HG03045 (cell line): ENCODE results near the gene SCYGR3.

Source experiments
- ATAC-seq: cut with Tn5 transposase; IDR thresholded peaks from one replicate; pipeline ENCODE4 v1.9.1; 2021; ENCODE audit warnings: mild to moderate bottlenecking, moderate library complexity; ENCODE audit not compliant: unreplicated experiment

SCYGR3 gene, protein sequence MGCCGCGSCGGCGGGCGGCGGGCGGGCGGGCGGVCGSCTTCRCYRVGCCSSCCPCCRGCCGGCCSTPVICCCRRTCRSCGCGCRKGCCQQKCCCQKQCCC

DNA sequence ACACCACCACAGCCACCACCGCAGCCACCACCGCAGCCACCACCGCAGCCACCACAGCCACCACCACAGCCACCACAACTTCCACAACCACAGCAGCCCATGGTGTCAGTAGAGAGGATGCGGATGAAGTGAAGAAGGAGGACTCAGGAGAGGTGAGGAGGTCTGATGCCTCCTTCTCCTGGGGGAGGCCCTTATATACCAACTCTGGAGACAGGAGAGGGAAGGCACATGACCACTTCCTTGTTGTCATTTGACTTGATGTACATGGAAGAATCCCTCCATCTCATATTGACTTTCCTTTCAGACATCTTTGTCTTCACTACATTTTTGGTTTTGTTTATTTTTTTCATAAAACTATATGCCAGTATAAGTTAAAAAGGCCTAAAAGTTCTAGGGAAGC is at the start of gene SCYGR3:
Gene SCYGR3, minus strand, starts transcription at position 101 of the 400 bp plus-strand sequence. Its CDS starts 0 bp downstream, at position 101.
- ATAC-seq = no peak

DNA sequence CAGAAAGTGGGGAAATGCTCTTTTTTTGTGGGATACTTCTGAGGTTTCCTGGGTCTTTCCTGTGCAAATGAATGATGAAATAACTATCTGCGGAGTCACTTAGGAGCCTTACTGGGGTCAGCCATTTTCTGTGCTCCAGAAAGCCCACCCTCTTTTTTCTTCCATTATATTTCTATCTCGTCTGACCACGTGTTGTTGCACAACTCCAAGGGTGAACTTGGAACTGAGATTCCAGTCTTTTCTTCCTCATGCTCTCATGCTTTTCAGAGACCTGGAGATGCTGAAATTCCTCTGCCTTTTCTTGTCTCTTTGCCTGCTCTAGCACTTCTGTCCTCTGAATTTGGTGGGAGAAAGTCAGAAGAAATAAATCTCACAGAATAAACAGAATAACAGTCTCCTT is 47.2 kb upstream of the SCYGR3 start:
- no peak for ATAC-seq

DNA sequence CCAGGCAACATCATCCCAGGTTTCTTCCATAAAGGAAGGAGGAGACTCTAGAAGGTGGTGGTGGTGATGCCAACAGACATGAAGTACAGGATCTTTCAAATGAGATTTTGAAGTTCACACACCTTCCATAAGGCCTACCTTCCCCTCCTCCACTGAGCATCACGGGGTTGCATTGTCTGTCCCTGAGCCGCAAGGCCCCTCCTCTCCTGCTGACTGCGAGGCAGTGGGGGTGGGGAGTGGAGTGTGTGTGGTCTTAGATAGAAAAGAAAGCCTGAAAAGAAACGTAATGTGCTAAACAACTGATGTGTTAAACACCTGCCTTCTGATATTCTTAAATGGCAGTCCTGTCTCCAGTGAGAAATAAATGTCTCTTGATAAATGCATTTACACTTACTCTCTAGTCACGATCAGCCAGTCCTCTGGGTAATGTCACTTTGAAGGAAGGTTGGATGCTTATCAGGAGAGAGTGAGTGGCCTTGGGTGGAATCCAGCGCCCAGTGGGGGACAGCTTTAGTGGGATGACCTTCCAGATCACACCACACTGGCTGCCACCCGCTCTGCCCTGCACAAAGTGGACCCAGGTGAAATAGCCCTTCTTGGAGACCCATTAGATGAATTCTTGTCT is 46.5 kb upstream of the SCYGR3 start:
- ATAC-seq = no peak

DNA sequence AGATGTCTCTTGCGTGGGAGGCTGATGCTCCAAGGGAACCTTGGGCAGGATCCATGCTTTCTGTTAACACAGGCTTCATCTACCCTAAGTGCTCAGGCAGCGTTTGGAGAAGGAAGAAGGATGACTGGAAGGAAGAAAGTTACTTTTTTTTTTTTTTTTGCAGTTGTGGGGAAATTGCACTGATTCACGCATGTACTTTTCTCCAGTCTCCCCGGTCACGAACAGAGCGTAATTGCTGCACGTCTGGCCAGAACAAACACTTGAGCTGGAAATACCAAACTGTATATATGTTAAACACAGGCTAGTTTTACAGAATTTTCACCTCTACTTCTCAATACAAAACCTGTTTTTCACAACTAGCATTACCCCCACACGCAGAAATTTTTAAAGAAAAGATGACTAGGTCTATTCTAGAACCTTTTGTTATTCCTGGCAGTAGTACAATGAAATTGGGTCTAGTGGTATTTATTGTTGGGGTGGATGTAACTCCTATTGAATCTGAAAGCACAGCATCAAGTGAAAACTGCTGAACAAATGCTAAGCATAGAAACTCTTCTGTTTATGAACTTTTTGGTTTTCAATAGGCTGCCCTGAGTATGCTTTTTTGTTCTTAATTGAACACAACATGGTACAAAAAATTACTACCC is 42.7 kb upstream of the SCYGR3 start:
- no peak for ATAC-seq

DNA sequence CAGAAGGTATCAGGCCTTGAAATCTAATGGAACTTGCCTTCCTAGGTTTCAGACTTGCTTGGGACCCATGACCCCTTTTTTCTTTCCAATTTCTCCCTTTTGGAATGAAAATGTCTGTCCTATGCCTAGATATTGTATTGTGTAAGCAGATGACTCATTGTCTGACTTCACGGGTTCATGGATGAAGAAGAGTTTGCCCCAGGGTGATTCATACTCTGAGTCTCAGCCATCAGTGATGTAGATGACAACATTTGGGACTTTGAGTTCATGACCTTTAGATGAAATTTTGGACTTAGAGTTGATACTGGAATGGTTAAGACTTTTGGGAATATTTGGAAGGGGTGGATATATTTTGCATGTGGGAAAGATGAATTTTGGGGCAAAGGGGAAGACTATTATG is 40.8 kb upstream of the SCYGR3 start:
- ATAC-seq = no peak

DNA sequence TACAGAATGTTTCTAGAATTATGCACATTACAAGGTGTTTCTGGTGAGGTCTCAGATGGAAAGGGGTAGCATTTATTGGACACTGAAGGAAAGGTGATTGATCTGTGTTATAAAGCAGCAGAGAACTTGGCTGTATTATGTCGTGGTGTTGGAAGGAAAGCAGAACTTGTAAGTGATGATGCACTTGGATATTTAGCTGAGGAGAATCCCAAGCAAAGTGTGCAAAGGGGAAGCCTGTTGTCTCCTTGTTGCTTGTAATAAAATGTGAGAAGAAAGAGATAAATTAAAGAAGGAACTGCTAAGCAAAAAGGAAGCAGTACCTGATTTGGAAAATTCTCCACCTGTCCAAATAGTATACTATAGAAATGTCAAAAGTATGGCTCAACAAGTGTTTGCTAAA is 39.8 kb upstream of the SCYGR3 start:
- no peak for ATAC-seq

DNA sequence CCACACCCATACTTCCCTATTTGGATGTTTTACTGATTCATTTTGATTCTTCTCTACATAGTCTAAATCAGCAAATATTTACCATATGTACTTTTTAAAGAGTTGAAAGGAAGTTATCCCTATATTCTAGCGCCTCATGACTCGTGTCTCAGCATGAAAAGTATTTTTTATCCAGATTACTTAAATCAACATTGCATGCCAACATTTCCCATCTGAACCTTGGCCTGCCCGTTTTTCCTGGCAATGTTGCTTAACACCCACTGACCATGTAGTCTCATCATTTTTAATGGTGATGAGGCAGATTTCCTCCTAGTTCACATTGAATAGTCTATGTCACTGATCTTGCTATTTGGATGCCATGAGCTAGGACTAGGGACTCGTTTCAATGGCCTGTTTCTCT is 38.8 kb upstream of the SCYGR3 start:
- ATAC-seq = no peak

DNA sequence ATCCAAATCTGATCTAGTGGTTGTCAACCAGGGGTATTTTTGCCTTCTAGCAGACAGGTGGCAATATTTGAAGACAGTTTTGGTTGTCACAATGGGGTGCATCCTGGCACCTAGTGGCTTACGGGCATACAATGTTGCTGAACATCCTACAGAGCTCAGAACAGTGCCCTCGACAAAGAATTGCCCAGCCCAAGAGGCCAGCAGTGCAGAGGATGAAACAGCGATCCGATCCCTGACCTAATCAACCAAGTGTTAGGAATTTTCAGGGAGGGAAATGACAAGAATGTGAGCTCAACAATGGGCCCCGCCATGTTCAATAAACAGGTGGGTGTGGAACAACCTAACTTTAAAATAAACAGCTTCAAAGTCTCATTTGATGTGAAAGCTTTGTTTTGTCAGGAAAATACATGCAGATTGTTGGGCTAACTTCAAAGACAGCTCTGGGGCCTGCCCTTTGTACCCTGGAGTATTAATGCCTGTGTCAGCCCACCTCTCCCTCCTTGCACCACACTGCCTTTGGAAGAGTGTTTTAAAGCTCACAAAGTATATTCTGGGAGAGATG is 29.4 kb upstream of the SCYGR3 start:
- ATAC-seq = no peak

DNA sequence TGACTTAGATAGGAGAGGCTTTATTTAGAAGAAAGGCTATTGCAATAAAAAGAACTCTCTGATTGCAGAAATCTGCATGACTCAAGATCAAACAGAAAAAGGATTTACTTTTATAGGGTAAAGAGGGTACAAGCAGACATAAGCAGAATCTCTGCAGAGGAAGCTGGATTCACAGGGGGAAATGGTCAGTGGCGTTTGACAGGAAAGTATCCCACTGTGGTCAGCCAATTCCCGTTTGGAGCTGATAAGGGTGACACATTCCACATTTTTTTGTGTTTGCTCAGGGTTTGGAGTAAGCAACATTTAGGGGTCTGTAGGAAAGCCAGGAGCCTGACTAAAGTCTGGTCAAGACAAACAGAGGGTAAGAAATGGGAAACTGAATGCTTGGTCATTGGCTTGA is 28.0 kb upstream of the SCYGR3 start:
- no peak for ATAC-seq

DNA sequence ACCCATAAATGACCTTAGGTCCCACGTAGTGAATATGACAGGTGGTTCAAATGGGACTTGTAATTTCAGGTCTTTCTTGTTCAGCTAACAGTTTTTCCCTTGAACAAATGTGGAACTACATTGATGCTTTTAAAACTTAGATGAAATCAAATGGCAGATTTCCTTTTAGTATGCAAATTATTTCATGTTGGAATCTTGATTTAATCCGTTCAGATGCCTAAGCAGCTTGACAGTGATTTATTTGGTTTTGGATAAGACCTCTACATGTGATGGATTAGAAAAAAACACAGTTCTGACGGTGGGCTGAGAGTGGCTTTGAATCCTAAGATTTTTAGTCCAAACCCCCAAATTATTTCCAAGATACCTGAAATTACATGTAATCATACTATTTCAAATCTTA is 19.6 kb upstream of the SCYGR3 start:
- no peak for ATAC-seq

DNA sequence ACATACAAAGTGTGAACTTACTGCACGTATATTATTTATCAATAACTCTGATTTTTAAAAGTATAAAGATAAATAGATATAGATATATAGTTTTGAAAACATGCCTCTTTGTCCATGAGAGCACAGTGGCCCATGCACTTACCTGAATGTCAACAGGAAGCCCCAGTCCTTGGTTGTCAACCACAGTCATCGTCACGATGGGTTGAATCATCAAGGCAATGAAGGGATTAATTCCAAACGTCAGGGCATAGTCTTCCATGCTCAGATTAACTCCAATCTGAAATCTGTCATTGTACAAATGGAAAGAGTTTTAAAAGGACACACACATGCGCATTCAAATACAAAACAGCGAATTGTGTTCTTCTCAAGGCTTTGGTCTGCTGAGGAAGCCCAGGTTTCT is 18.2 kb upstream of the SCYGR3 start:
- no peak for ATAC-seq

DNA sequence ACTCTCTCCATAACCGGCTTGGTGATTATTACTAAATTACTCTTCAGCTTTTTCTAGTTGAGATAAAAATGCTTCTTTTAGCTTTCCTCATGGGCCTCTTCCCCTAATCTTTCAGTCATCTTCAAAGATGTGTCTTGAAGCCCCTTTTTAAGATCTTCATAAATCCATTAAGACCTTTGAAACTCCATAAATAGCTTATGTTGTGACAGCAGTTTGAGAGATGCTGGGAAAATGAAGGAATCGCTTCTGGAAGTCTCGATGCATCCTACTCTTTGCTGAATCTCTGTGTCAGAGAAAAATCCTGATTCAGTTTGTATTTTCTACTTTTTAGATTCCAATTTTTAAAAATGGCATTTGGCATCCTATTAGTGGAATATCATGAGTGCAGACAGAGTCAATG is 15.7 kb upstream of the SCYGR3 start:
- no peak for ATAC-seq

DNA sequence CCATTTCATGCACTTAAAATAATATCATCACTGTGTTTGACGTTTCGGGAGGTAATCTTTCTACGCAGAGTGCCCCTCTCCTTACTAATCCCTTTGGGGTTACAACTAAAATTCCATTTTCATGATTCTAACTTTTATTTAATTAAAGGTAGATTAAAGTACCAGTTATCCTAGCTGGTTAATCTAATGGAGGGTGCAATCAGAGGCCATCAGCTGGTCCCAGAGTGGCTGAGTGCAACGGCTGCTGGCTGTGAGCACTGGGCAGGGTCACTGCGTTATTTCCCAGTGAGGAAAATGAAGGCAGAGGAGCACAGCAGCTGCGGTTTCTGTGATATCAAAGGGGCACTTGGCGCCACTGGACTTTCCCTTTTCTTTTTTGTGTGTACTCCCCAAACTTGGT is 14.8 kb upstream of the SCYGR3 start:
- no peak for ATAC-seq

DNA sequence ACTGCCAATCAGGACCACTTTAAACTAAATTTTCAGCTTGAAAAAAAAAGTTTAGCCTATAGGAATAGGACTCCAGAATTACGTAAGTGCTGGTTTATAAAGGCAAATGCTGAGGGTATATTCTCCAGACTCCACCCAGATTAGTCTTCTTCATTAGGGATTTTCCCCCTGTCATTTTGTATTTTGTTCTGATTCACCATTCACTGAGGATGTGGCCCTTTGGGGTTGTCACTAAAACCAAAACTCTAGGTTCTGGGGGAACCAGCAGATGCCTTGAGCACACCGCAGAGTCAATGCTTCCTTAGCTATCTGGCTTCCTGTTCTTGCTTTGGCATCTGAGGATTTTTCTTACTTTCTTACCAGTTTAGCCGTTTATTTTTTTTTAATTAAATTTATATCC is 13.1 kb upstream of the SCYGR3 start:
- ATAC-seq = peak; percentile 85

DNA sequence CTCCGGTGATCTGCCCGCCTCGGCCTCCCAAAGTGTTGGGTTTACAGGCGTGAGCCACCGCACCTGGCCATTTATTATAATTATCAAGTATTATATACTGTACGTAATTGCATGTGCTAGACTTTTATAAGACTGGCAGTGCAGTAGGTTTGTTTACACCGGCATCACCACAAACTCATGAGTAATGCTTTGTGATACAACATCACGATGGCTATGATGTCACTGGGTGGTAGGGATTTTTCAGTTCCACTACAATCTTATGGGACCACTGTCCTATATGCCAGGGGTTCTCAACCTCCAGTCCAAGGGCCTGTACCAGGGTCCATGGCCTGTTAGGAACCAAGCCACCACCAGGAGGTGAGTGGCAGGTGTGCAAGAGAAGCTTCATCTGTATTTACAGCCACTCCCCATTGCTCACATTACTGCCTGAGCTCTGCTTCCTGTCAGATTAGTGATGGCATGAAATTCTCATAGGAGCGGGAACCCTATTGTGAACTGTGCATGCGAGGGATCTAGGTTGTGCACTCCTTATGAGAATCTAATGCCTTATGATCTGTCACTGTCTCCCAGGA is 12.0 kb upstream of the SCYGR3 start:
- no peak for ATAC-seq

DNA sequence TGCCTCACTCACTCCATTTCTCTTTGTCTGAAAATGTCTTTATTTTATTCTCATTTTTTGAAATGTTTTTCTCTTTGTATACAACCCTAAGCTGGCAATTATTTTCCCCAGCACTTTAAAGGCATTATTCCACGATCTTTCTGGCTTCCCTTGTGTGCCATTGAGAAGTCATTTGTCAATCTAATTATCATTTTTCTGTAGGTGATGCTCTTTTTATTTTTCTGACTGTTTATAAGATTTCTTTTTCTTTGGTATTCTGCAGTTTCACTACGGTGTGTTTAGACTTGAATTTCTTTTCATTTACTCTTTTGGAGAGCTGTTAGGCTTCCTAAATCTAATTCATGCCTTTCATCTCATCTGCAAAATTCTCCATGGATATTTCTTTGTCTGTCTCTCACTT is 10.8 kb upstream of the SCYGR3 start:
- no peak for ATAC-seq

DNA sequence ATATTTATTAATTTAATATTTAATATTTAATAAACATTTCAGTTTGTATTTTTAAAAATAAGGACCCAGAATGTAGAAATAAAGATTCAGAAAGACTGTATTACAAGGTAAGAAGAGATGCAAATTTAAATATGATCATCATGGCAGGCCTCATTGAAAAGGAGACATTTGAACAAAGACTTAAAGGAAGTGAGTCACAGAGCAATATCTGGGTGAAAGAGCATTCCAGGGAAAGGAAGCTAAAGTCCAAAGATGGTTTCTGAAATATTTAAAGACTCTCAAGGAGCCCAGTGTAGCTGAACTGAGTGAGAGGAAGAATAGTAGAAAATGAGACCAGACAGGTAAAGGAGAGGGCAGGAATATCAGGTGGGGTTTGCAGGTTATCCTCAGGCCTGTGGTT is 8.6 kb upstream of the SCYGR3 start:
- no peak for ATAC-seq

DNA sequence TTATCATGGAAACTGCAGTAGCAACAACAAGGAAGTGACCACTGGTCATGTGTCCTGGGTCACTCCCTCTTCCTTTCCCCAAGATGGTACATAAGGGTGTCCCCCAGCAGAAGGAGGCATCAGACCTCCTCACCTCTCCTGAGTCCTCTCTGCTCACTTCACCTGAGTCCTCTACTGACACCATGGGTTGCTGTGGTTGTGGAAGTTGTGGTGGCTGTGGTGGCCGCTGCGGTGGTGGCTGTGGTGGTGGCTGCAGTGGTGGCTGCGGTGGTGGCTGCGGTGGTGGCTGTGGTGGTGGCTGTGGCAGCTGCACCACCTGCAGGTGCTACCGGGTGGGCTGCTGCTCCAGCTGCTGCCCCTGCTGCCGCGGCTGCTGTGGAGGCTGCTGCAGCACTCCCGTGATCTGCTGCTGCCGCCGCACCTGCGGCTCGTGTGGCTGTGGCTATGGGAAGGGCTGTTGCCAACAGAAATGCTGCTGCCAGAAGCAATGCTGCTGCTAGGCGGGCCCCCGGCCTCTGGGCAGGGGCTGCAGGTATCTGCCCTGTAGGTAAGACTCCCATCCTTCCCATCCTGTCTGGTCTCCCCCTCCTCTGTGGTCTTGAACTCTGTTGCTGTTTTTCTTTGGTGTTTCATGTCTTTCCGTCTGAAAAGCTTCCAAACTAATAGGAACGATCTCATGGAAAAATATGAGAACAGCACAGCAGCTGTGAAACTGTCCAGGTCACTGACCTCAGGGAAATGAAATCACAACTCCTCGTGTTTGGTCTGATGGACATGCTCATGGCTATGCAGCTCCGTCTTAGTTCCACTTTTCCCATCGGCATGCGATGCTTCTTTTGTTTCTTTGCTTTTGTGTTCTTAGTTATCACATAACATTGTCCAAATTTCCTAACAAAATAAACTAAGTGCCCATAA is 2.9 kb upstream of the SCYGR3 start, which contains the start of gene SCYGR4:
Gene SCYGR4, plus strand, starts transcription at position 183 of the 915 bp plus-strand sequence. Its CDS starts 0 bp downstream, at position 183.
- ATAC-seq = no peak

DNA sequence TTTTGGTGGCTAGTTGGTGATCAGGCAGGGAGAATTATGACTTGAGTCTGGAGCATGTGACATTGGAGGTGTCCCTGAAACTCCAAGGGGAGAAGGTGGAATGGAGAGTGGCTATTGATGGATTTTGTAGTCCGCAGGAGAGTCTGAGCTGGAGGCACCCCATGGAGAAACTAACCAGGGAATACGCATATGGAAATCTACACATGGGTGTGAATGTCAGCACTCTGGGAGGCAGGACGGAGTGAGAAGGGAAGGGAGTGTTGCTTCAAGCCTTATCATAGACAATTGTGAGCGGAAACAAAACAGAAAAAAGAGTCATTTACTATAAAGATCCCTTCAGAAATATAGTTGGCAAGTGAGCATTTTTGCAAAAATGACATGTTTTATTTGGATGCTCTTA is 2.0 kb upstream of the SCYGR3 start:
- ATAC-seq = no peak

DNA sequence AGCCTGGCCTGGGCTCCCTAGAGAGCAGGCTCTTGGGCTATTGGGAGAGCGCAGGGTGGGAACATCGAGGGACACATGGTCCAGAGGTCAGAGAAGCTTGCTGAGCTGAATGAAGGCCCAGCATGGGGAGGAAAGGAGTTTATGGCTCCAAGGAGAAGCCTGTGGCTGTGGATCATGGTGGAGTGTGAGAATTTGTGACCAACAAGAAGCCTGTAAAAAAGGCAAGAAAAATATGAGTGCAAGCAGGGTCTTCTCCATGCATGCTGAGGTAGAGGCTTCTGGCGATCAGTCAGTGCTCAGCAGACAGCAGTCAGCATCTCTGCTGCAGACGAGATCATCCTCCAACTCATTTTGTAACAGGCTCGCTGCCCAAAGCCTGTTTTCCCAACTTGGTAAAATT is 1.3 kb upstream of the SCYGR3 start:
- no peak for ATAC-seq

DNA sequence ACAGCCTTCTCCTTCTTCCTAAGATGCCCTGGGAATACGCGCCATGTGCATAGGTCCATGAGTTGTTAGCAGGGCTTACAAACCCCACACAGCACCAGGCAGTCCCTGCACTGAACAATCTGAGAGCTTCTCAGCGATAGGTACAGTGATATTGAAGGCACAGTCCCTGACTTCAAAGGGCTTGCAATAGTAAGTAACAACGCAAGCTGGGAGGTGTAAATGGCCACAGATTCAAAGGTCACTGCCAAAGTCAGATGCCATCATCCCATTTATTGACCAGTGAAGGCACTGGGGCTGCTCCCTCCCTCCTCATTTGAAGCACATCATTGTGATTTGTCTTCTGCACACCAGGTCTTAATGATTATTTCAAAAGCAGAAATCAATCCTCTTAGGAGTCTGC is 541 bp upstream of the SCYGR3 start:
- no peak for ATAC-seq
